AG09309 (cell line): ENCODE data around the gene ADIRF.
"Not testable (repeated sequence)": the region's sequence is repeated elsewhere in the genome, so short reads cannot be mapped to it uniquely, and the experiment has no call there.

Experiments used
- DNase-seq: peaks from one replicate; pipeline ENCODE4 v3.0.0-alpha.2; 2010; ENCODE audit warnings: low read depth
- H3K4me3 ChIP-seq: 2 replicates; pipeline ENCODE4 v1.5.1; 2011; ENCODE audit warnings: mild to moderate bottlenecking, low read depth, low read length, moderate library complexity; ENCODE audit not compliant: control insufficient read depth

ADIRF gene

GRCh38 chr10:87014986-87015716 lies 46.9 kb downstream of the ADIRF start:
- not testable (repeated sequence) for H3K4me3 ChIP-seq

GRCh38 chr10:87018127-87018526 lies 49.8 kb downstream of the ADIRF start:
- not testable (repeated sequence) for H3K4me3 ChIP-seq, DNase-seq

More at GRCh38 chr10:87014986-87015716, 46.9 kb downstream of the ADIRF start:
- DNase-seq: not testable (repeated sequence)

GRCh38 chr10:87019066-87019465 lies 50.8 kb downstream of the ADIRF start:
- not testable (repeated sequence) for H3K4me3 ChIP-seq, DNase-seq

GRCh38 chr10:87019504-87019903 lies 51.2 kb downstream of the ADIRF start:
- H3K4me3 ChIP-seq, DNase-seq: not testable (repeated sequence)

- not testable (repeated sequence) for DNase-seq
Measured at GRCh38 chr10:87020056-87020455, 51.8 kb downstream of the ADIRF start, which contains the start of gene FAM25A. FAM25A (plus strand) TSS chr10:87020294; CDS start chr10:87020325, 31 bp downstream.

More at GRCh38 chr10:87020056-87020455, 51.8 kb downstream of the ADIRF start, which contains the start of gene FAM25A:
- not testable (repeated sequence) for H3K4me3 ChIP-seq
